Ectodermal cell (in vitro differentiated cells): ENCODE measurements around the gene BOC.

Experiments
- H3K27ac ChIP-seq: 2 replicates; pipeline ENCODE4 v1.7.0; 2013; ENCODE audit warnings: mild to moderate bottlenecking, low read depth, low read length; ENCODE audit not compliant: insufficient read depth, poor library complexity, severe bottlenecking
- H3K27me3 ChIP-seq: 2 replicates; pipeline ENCODE4 v1.7.0; 2013; ENCODE audit warnings: mild to moderate bottlenecking, low read length; ENCODE audit not compliant: insufficient read depth, control insufficient read depth, poor library complexity, severe bottlenecking
- H3K36me3 ChIP-seq: one replicate; pipeline ENCODE4 v1.7.0; 2013; ENCODE audit warnings: low read length; ENCODE audit not compliant: control insufficient read depth, insufficient read depth
- H3K4me1 ChIP-seq: one replicate; pipeline ENCODE4 v1.7.0; 2013; ENCODE audit warnings: low read length; ENCODE audit not compliant: control insufficient read depth, insufficient read depth
- H3K4me3 ChIP-seq: 2 replicates; pipeline ENCODE4 v1.7.0; 2013; ENCODE audit warnings: low read depth, low read length, control low read depth; ENCODE audit not compliant: insufficient read depth
- H3K9me3 ChIP-seq: 2 replicates; pipeline ENCODE4 v1.7.0; 2013; ENCODE audit warnings: mild to moderate bottlenecking, low read length, moderate library complexity; ENCODE audit not compliant: control insufficient read depth
- whole genome bisulfite sequencing, 2 experiments: methylation state at CpG; one replicate each; pipeline ENCODE4 v1.1.7; 2013; ENCODE audit warnings: missing lambda C conversion rate in 2 of 2; 5-methylcytosine and 5-hydroxymethylcytosine counted together

Gene BOC

GRCh38 chr3:113193288-113193687 lies 18.1 kb upstream of the BOC start:
- H3K4me1 ChIP-seq = peaks cover 29% of the 10 kb centered on the region
- WGBS, 2 experiments = 7 to 14% methylated on average over 8 of the region's 8 CpGs
- H3K9me3 ChIP-seq = peaks cover 6% of the 10 kb centered on the region
- H3K27me3 ChIP-seq = no peaks in the 10 kb centered on the region
- H3K4me3 ChIP-seq = no peak overlapping the region
- no peaks in the 10 kb centered on the region for H3K36me3 ChIP-seq
- peak overlapping the region; percentile 72 for H3K27ac ChIP-seq

- peaks cover 6% of the 10 kb centered on the region for H3K9me3 ChIP-seq
- H3K27me3 ChIP-seq = no peaks in the 10 kb centered on the region
- H3K27ac ChIP-seq = no peak overlapping the region
- peaks cover 29% of the 10 kb centered on the region for H3K4me1 ChIP-seq
- no peak overlapping the region for H3K4me3 ChIP-seq
- H3K36me3 ChIP-seq = no peaks in the 10 kb centered on the region
- WGBS, 2 experiments = 88% methylated on average over 1 of the region's 1 CpG
Measured at GRCh38 chr3:113193719-113194118, 17.6 kb upstream of the BOC start.

- peaks cover 4% of the 10 kb centered on the region for H3K9me3 ChIP-seq
- WGBS, 2 experiments = 91 to 92% methylated on average over 4 of the region's 4 CpGs
- no peaks in the 10 kb centered on the region for H3K27me3 ChIP-seq
- peak overlapping the region; percentile 11 for H3K27ac ChIP-seq
- H3K4me3 ChIP-seq = no peak overlapping the region
- H3K4me1 ChIP-seq = peaks cover 29% of the 10 kb centered on the region
- H3K36me3 ChIP-seq = no peaks in the 10 kb centered on the region
Measured at GRCh38 chr3:113194823-113195401, 16.4 kb upstream of the BOC start.

- H3K4me1 ChIP-seq = no peaks in the 10 kb centered on the region
- no peaks in the 10 kb centered on the region for H3K27me3 ChIP-seq
- H3K4me3 ChIP-seq = no peak overlapping the region
- H3K36me3 ChIP-seq = no peaks in the 10 kb centered on the region
- H3K27ac ChIP-seq = no peak overlapping the region
- peaks cover 4% of the 10 kb centered on the region for H3K9me3 ChIP-seq
Measured at GRCh38 chr3:113200351-113200750, 11.0 kb upstream of the BOC start.

GRCh38 chr3:113200946-113201345 lies 10.4 kb upstream of the BOC start:
- Histone ChIP-seq H3K4me3 (no peak overlapping the region), H3K27me3 (no peaks in the 10 kb centered on the region), H3K27ac (no peak overlapping the region), H3K9me3 (peaks cover 4% of the 10 kb centered on the region), H3K36me3 (no peaks in the 10 kb centered on the region), H3K4me1 (no peaks in the 10 kb centered on the region)
- 80 to 100% methylated on average over 1 of the region's 1 CpG for WGBS, 2 experiments

GRCh38 chr3:113204371-113204770 lies 7.0 kb upstream of the BOC start:
- no peaks in the 10 kb centered on the region for H3K27me3 ChIP-seq
- H3K9me3 ChIP-seq = no peaks in the 10 kb centered on the region
- H3K36me3 ChIP-seq = no peaks in the 10 kb centered on the region
- H3K4me3 ChIP-seq = no peak overlapping the region
- peaks cover 9% of the 10 kb centered on the region for H3K4me1 ChIP-seq
- WGBS, 2 experiments = 85 to 86% methylated on average over 6 of the region's 6 CpGs
- H3K27ac ChIP-seq = no peak overlapping the region

GRCh38 chr3:113205481-113205880 lies 5.9 kb upstream of the BOC start:
- no peak overlapping the region for H3K4me3 ChIP-seq
- no peaks in the 10 kb centered on the region for H3K9me3 ChIP-seq
- H3K4me1 ChIP-seq = peaks cover 17% of the 10 kb centered on the region
- H3K36me3 ChIP-seq = no peaks in the 10 kb centered on the region
- 85 to 95% methylated on average over 2 of the region's 2 CpGs for WGBS, 2 experiments
- H3K27ac ChIP-seq = no peak overlapping the region
- no peaks in the 10 kb centered on the region for H3K27me3 ChIP-seq

GRCh38 chr3:113210604-113211329 lies 590 bp upstream of the BOC start:
- 2 to 4% methylated on average over 22 of the region's 22 CpGs for WGBS, 2 experiments
- Histone ChIP-seq H3K4me1 (peaks cover 23% of the 10 kb centered on the region), H3K27ac (peak overlapping the region; percentile 74), H3K4me3 (peak overlapping the region; percentile 98), H3K27me3 (no peaks in the 10 kb centered on the region), H3K36me3 (peaks cover 5% of the 10 kb centered on the region), H3K9me3 (no peaks in the 10 kb centered on the region)

GRCh38 chr3:113212150-113212843 lies 940 bp downstream of the BOC start:
- H3K27me3 ChIP-seq = no peaks in the 10 kb centered on the region
- H3K27ac ChIP-seq = peak overlapping the region; percentile 33
- WGBS, 2 experiments = 1% methylated on average over 62 of the region's 62 CpGs
- no peaks in the 10 kb centered on the region for H3K9me3 ChIP-seq
- H3K4me3 ChIP-seq = peak overlapping the region; percentile 98
- H3K36me3 ChIP-seq = peaks cover 18% of the 10 kb centered on the region
- peaks cover 39% of the 10 kb centered on the region for H3K4me1 ChIP-seq

- Histone ChIP-seq H3K9me3 (no peaks in the 10 kb centered on the region), H3K4me1 (peaks cover 43% of the 10 kb centered on the region), H3K27me3 (no peaks in the 10 kb centered on the region), H3K27ac (no peak overlapping the region), H3K4me3 (peak overlapping the region; percentile 98), H3K36me3 (peaks cover 22% of the 10 kb centered on the region)
- 31 to 37% methylated on average over 5 of the region's 5 CpGs for WGBS, 2 experiments
Measured at GRCh38 chr3:113212844-113213375, 1.6 kb downstream of the BOC start.
